ENCODE measurements around the gene BCOR.

DNA sequence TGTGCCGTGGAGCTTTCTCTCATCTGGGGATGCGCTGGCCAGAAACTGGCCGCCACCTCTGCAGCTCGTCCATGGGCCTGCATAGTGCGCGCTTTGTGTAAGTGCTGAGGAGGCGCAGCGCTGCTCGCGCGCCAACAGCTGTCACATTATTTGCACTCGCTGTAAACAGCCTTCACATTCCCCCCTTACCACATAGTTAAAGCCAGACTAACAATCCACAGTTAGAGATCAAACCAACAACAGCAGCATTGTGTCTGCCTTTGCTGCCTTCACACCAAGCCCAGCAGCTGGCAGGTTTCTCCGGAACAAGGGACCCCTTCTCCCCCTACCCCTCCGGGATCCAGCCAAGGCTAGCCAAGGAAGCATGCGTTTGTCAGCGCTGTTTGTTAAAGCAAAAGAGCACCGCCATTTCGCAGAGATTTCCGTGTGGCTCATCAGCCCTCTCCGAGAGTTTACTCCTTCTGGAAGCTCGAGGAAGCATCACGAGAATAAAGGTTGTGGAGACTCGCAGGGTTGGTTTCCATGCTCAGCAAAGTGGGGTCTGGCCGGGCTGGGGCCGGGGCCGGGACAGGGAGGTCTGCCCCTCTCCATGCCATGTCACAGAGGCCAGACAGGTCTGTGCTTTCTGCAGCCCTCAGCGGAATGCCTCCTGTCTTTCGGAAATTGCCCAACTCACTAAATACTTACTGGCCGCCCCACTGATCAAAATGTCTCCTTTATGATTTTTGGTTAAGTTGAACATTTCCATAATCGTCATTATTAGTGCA, 11.0 kb downstream of the BCOR start:
- TF ChIP-seq CHD1 (IDR thresholded peaks at IDR 0.05; ENCODE audit: low read depth, low read length) (no peak), RFX5 (IDR thresholded peaks at IDR 0.05; ENCODE audit: low read depth, low read length) (no peak), RAD21 (IDR thresholded peaks at IDR 0.05; ENCODE audit: low read length) (no peak), POLR2A (IDR thresholded peaks at IDR 0.05; ENCODE audit: low read depth, low read length) (no peak), RCOR1 (IDR thresholded peaks at IDR 0.05; ENCODE audit: insufficient replicate concordance, low read length) (no peak)
- TF ChIP-seq, protein P1, sequence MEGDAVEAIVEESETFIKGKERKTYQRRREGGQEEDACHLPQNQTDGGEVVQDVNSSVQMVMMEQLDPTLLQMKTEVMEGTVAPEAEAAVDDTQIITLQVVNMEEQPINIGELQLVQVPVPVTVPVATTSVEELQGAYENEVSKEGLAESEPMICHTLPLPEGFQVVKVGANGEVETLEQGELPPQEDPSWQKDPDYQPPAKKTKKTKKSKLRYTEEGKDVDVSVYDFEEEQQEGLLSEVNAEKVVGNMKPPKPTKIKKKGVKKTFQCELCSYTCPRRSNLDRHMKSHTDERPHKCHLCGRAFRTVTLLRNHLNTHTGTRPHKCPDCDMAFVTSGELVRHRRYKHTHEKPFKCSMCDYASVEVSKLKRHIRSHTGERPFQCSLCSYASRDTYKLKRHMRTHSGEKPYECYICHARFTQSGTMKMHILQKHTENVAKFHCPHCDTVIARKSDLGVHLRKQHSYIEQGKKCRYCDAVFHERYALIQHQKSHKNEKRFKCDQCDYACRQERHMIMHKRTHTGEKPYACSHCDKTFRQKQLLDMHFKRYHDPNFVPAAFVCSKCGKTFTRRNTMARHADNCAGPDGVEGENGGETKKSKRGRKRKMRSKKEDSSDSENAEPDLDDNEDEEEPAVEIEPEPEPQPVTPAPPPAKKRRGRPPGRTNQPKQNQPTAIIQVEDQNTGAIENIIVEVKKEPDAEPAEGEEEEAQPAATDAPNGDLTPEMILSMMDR (conservative IDR thresholded peaks at IDR 0.05; ENCODE audit: low read depth, low read length): no peak
